ENCODE data around the gene CCDC91. TPM values are rescaled to one million over a fixed set of nuclear protein-coding genes. Genes with fewer than 3 reads are reported as not detected.
"Not testable (repeated sequence)": the region's sequence is repeated elsewhere in the genome, so short reads cannot be mapped to it uniquely, and the experiment has no call there.

CCDC91 gene
- total and polyA plus RNA-seq, 11 donors = 24.9 to 62.1 (median 51.8) TPM

GRCh38 chr12:28367993-28368392 is 177.7 kb downstream of the CCDC91 start:
- Histone ChIP-seq H3K36me3 (peaks cover 0 to 28% (median 0%) of the 10 kb centered on the region in 9 donors), H3K4me1 (no peaks in the 10 kb centered on the region), H3K27ac (no peak overlapping the region), H3K4me3 (no peak overlapping the region), H3K27me3 (no peaks in the 10 kb centered on the region), H3K9me3 (peaks cover 0 to 58% (median 24%) of the 10 kb centered on the region in 12 donors)
- 93 to 98% (median 97%) methylated on average over 2 of the region's 2 CpGs for WGBS, 4 donors
- ATAC-seq (no peak), DNase-seq (no peak)
- intact Hi-C loops (cut with DNase I) = no loop called here
- TF ChIP-seq POLR2A (IDR thresholded peaks at IDR 0.05) (no peak), CTCF (IDR thresholded peaks at IDR 0.05) (no peak)

- Histone ChIP-seq H3K9me3 (peaks cover 0 to 65% (median 24%) of the 10 kb centered on the region in 12 donors), H3K27ac (no peak overlapping the region), H3K4me1 (peaks cover 0 to under 1% (median 0%) of the 10 kb centered on the region in 12 donors), H3K36me3 (peaks cover 0 to 28% (median 0%) of the 10 kb centered on the region in 9 donors), H3K4me3 (no peak overlapping the region), H3K27me3 (no peaks in the 10 kb centered on the region)
- DNase-seq = no peak
- no peak for TF ChIP-seq POLR2A (IDR thresholded peaks at IDR 0.05)
- no peak for TF ChIP-seq CTCF (IDR thresholded peaks at IDR 0.05)
- intact Hi-C loops (cut with DNase I) = no loop called here
- ATAC-seq = no peak
- 91 to 98% (median 94%) methylated on average over 2 of the region's 2 CpGs for WGBS, 4 donors
These were observed 179.2 kb downstream of the CCDC91 start for GRCh38 chr12:28369483-28369882.

- ATAC-seq (no peak), DNase-seq (no peak)
- intact Hi-C loops (cut with DNase I) = loop anchor here in 1 of 10 donors (5.0 kb wide), 1 partner anchor 48 kb away; no protein-coding TSS in a partner anchor
- Histone ChIP-seq H3K4me1 (peaks cover 0 to 5% (median 0%) of the 10 kb centered on the region in 12 donors), H3K27ac (no peak overlapping the region), H3K4me3 (no peak overlapping the region), H3K27me3 (no peaks in the 10 kb centered on the region), H3K36me3 (peaks cover 0 to 17% (median 0%) of the 10 kb centered on the region in 9 donors), H3K9me3 (peaks cover 0 to 42% (median 19%) of the 10 kb centered on the region in 12 donors)
- TF ChIP-seq CTCF (IDR thresholded peaks at IDR 0.05) (no peak), POLR2A (IDR thresholded peaks at IDR 0.05) (no peak)
These were observed 184.3 kb downstream of the CCDC91 start for GRCh38 chr12:28374556-28374955.

DNA sequence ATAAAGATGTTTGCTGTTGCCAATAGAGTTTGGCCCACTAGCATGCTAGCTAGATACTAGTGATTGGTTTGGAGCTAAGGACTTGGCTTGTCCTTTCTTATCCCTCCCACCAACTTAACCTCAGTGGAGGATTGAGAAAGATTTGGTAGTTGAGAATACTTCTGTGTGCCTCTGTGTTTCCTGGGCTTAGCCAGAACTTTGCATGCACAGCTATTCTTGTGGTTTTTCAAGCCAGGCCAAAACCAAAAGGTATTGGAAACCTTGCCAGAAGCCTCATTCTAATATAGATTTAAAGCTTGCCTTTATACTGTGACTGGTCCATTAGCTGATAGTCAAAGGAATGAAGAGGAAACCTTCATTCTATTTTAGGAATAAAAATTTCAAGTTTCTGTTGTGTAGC is 188.5 kb downstream of the CCDC91 start:
- DNase-seq (no peak), ATAC-seq (no peak)
- Histone ChIP-seq H3K4me1 (peaks cover 0 to 5% (median 0%) of the 10 kb centered on the region in 12 donors), H3K9me3 (peaks cover 0 to 5% (median 0%) of the 10 kb centered on the region in 12 donors), H3K36me3 (no peaks in the 10 kb centered on the region), H3K27ac (no peak overlapping the region), H3K27me3 (no peaks in the 10 kb centered on the region), H3K4me3 (no peak overlapping the region)
- intact Hi-C loops (cut with DNase I) = no loop called here
- TF ChIP-seq CTCF (IDR thresholded peaks at IDR 0.05) (no peak), POLR2A (IDR thresholded peaks at IDR 0.05) (no peak)

DNA sequence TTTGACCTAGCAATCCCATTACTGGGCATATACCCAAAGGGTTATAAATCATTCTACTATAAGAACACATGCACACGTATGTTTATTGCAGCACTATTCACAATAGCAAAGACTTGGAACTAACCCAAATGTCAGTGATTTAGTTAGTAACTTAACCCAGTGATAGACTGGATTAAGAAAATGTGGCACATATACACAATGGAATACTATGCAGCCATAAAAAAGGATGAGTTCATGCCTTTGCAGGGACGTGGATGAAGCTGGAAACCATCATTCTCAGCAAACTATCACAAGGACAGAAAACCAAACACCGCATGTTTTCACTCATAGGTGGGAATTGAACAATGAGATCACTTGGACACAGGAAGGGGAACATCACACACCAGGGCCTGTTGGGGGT is 189.5 kb downstream of the CCDC91 start:
- ATAC-seq; H3K27ac ChIP-seq; H3K9me3 ChIP-seq; H3K36me3 ChIP-seq; DNase-seq; H3K27me3 ChIP-seq; H3K4me3 ChIP-seq; H3K4me1 ChIP-seq; intact Hi-C loops (cut with DNase I): not testable (repeated sequence)
- 77 to 96% (median 93%) methylated on average over 3 of the region's 3 CpGs for WGBS, 4 donors
